ENCODE measurements around the gene C1D.

DNA sequence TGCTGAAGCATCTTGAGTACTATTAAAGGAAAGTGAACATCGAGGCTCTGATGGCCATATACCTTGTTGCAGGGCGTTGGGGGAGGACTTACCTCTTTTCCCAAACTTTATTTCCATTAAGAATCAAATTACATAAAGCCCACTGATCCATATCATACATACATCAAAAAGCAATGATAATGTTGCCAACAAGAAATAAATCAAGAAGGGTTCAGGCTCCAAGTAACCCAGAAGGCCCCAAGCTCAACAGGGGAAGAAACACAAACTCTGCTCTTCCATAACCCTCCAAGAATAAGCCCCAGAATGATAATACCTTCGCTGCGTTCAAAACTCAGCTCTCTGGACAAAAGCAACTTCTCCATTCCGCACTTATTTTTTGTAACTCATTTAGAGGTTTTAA is 32.3 kb downstream of the C1D start:
- TF ChIP-seq, protein P1, sequence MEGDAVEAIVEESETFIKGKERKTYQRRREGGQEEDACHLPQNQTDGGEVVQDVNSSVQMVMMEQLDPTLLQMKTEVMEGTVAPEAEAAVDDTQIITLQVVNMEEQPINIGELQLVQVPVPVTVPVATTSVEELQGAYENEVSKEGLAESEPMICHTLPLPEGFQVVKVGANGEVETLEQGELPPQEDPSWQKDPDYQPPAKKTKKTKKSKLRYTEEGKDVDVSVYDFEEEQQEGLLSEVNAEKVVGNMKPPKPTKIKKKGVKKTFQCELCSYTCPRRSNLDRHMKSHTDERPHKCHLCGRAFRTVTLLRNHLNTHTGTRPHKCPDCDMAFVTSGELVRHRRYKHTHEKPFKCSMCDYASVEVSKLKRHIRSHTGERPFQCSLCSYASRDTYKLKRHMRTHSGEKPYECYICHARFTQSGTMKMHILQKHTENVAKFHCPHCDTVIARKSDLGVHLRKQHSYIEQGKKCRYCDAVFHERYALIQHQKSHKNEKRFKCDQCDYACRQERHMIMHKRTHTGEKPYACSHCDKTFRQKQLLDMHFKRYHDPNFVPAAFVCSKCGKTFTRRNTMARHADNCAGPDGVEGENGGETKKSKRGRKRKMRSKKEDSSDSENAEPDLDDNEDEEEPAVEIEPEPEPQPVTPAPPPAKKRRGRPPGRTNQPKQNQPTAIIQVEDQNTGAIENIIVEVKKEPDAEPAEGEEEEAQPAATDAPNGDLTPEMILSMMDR (IDR thresholded peaks at IDR 0.05 in 2 of 3, conservative IDR thresholded peaks at IDR 0.05 in 1 of 3; ENCODE audit: borderline replicate concordance in 1 of 3, insufficient read depth in 1 of 3, low read depth in 2 of 3, low read length in 2 of 3), result no peak
- no peak for TF ChIP-seq POLR2AphosphoS5 (IDR thresholded peaks at IDR 0.05; ENCODE audit: low read depth, low read length)
